HepG2 (cell line): ENCODE results near the gene CILP2. TPM values are rescaled to one million over a fixed set of nuclear protein-coding genes. Genes with fewer than 3 reads are reported as not detected.
A peak's percentile ranks its signal among the peaks of the same experiment; 100 is the strongest.

Experiments used
- HDAC2 ChIP-seq: sonication (generic); formaldehyde crosslinking; IDR thresholded peaks from 2 replicates; pipeline ENCODE4 v1.4.0; 2020; ENCODE audit warnings: missing genetic modification reagents
- HNRNPUL1 ChIP-seq: fragments of 200-400 bp; formaldehyde crosslinking; IDR thresholded peaks from 2 replicates; pipeline ENCODE4 v1.6.1; 2017; ENCODE audit warnings: low read depth, mild to moderate bottlenecking, low read length, moderate library complexity
- KLF15 ChIP-seq: sonication (generic); formaldehyde crosslinking; IDR thresholded peaks from 2 replicates; pipeline ENCODE4 v1.8.1; 2023; ENCODE audit warnings: borderline replicate concordance, mild to moderate bottlenecking, inconsistent platforms, missing genetic modification reagents, mixed read lengths
- MTF2 ChIP-seq: sonication (generic); formaldehyde crosslinking; IDR thresholded peaks from 2 replicates; pipeline ENCODE4 v1.5.0; 2020; ENCODE audit warnings: missing genetic modification reagents, borderline replicate concordance
- PAWR ChIP-seq: sonication (generic); formaldehyde crosslinking; IDR thresholded peaks from 2 replicates; pipeline ENCODE4 v1.4.0; 2020; ENCODE audit warnings: missing genetic modification reagents, mild to moderate bottlenecking, borderline replicate concordance
- PHF21A ChIP-seq: sonication (generic); formaldehyde crosslinking; IDR thresholded peaks from 2 replicates; pipeline ENCODE4 v1.5.0; 2020; ENCODE audit warnings: mild to moderate bottlenecking, missing genetic modification reagents
- PRMT3 ChIP-seq: sonication (generic); formaldehyde crosslinking; IDR thresholded peaks from 2 replicates; pipeline ENCODE4 v1.8.1; 2022; ENCODE audit warnings: low read depth, mild to moderate bottlenecking, moderate library complexity, missing genetic modification reagents, borderline replicate concordance
- STAG1 ChIP-seq: sonication (generic); formaldehyde crosslinking; IDR thresholded peaks from 2 replicates; pipeline ENCODE4 v1.4.0; 2020; ENCODE audit warnings: missing genetic modification reagents
- ZBTB1 ChIP-seq: sonication (generic); formaldehyde crosslinking; IDR thresholded peaks from 2 replicates; pipeline ENCODE4 v1.4.0; 2020; ENCODE audit warnings: missing genetic modification reagents, borderline replicate concordance
- ZKSCAN8 ChIP-seq: IDR thresholded peaks from 2 replicates; pipeline ENCODE4 v1.6.1; 2016; ENCODE audit warnings: borderline replicate concordance, missing genetic modification reagents, missing compliant biosample characterization
- ZNF672 ChIP-seq: sonication (generic); formaldehyde crosslinking; IDR thresholded peaks from 2 replicates; pipeline ENCODE4 v1.8.1; 2022; ENCODE audit warnings: missing genetic modification reagents
- ZNF879 ChIP-seq: sonication (generic); formaldehyde crosslinking; IDR thresholded peaks from 2 replicates; pipeline ENCODE4 v1.8.1; 2023; ENCODE audit warnings: missing genetic modification reagents
- polyA plus RNA-seq, 8 experiments: library from polyadenylated mRNA; depleted of rRNA in 3 of 8; stranded (reverse) in 7 of 8; unstranded in 1 of 8; fragments of >200 nt; fragmentation: Illumina TruSeq in 4 of 8; extraction: Trizol in 4 of 8; gene quantifications; 2 replicates each; pipeline versions ENCODE4 v1.2.1 to v1.2.3, GENCODE V29; 2011 to 2016; ENCODE audit warnings: low read depth in 4 of 8, missing spikeins in 1 of 8, mixed read lengths in 1 of 8; ENCODE audit not compliant: insufficient read depth in 1 of 8
- total RNA-seq, 5 experiments: library from RNA; depleted of rRNA; stranded (reverse); fragments of >200 nt; fragmentation: Illumina TruSeq; extraction: Trizol; gene quantifications; 2 replicates each; pipeline ENCODE4 v1.2.3, GENCODE V29; 2016; ENCODE audit warnings: low read depth in 1 of 5
- TF ChIP-seq, protein P1 (sequence below), 2 experiments: fragments of 450-650 bp in 1 of 2; sonication (generic) in 1 of 2; formaldehyde crosslinking; IDR thresholded peaks; 2 replicates each; pipeline versions ENCODE4 v1.5.0 to v1.8.0; 2020 to 2022; ENCODE audit warnings: mild to moderate bottlenecking in 1 of 2, missing genetic modification reagents in 1 of 2
- TF ChIP-seq, protein P2 (sequence below): IDR thresholded peaks from 2 replicates; pipeline ENCODE4 v1.6.1; 2016; ENCODE audit warnings: mild to moderate bottlenecking
- TF ChIP-seq, protein P3 (sequence below): sonication (generic); formaldehyde crosslinking; IDR thresholded peaks from 2 replicates; pipeline ENCODE4 v1.4.0; 2020; ENCODE audit warnings: missing genetic modification reagents
- TF ChIP-seq, protein P4 (sequence below): sonication (generic); formaldehyde crosslinking; IDR thresholded peaks from 2 replicates; pipeline ENCODE4 v1.4.0; 2020; ENCODE audit warnings: missing genetic modification reagents, mild to moderate bottlenecking, borderline replicate concordance
- TF ChIP-seq, protein P5 (sequence below): sonication (generic); formaldehyde crosslinking; IDR thresholded peaks from 2 replicates; pipeline ENCODE4 v1.4.0; 2020; ENCODE audit warnings: missing genetic modification reagents

CILP2 gene
- total and polyA plus RNA-seq, 2 of the 13 experiments (the other 11 are each of a cell fraction or from before 2014, with no cell fraction given) = 0.09 to 0.37 TPM

DNA sequence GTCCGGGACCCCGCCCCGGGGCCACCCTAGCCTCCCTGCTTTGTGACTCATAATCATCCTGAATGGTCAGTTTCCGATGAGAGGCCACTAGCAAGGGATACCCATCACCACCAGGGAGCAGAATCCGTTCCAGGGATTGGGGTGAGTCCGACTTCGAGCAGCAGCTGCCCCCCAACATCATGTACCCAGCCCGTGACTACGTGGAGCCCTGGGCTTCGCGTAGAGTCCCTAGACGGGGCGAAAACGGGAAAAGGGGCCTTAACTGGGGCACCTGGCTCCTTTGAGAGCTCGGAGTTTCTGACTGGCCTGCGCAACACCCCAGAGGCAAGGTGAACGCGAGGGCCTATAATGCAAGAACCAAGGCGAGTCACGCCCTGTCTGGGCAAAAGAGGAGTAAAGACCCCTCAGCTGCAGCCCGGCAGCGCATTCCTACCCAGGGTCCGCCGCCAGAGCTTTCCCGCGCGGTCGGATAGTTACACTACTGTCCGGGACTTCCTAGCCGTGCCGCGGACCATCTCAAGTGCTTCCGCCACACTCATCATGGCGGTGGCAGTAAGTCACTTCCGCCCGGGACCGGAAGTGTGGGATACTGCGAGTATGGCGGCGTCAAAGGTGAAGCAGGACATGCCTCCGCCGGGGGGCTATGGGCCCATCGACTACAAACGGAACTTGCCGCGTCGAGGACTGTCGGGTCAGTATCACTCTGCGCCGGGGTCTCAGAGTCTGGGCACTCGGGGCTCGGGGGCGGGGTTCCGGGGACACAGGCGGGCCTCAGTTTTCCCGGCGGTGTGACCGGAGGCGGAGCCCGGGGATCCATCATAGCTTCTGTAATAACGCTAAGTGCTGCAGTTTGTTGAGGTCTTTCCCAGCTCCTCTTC, 22.2 kb upstream of the CILP2 start, which contains the start of gene NDUFA13 (continued):
- TF ChIP-seq, protein P1, sequence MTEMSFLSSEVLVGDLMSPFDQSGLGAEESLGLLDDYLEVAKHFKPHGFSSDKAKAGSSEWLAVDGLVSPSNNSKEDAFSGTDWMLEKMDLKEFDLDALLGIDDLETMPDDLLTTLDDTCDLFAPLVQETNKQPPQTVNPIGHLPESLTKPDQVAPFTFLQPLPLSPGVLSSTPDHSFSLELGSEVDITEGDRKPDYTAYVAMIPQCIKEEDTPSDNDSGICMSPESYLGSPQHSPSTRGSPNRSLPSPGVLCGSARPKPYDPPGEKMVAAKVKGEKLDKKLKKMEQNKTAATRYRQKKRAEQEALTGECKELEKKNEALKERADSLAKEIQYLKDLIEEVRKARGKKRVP (CRISPR knock-in tag; IDR thresholded peaks at IDR 0.05) = peak in 1 of 2 experiments; percentile 69; a peak in 2 of 4 replicates
- 0 out of 2 replicates have a peak, but pooled peaks have one; percentile 60 for TF ChIP-seq ZNF672
- no peak for TF ChIP-seq ZKSCAN8 (CRISPR knock-in tag)
- TF ChIP-seq PRMT3 = 0 out of 2 replicates have a peak, but pooled peaks have one; percentile 62
- TF ChIP-seq, protein P2, sequence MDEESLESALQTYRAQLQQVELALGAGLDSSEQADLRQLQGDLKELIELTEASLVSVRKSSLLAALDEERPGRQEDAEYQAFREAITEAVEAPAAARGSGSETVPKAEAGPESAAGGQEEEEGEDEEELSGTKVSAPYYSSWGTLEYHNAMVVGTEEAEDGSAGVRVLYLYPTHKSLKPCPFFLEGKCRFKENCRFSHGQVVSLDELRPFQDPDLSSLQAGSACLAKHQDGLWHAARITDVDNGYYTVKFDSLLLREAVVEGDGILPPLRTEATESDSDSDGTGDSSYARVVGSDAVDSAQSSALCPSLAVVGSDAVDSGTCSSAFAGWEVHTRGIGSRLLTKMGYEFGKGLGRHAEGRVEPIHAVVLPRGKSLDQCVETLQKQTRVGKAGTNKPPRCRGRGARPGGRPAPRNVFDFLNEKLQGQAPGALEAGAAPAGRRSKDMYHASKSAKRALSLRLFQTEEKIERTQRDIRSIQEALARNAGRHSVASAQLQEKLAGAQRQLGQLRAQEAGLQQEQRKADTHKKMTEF (CRISPR knock-in tag) = peak; percentile 72; the same call in 1 of the 2 replicates
- 0 out of 2 replicates have a peak, but pooled peaks have one; percentile 41 for TF ChIP-seq KLF15 (CRISPR knock-in tag)
- TF ChIP-seq, protein P3, sequence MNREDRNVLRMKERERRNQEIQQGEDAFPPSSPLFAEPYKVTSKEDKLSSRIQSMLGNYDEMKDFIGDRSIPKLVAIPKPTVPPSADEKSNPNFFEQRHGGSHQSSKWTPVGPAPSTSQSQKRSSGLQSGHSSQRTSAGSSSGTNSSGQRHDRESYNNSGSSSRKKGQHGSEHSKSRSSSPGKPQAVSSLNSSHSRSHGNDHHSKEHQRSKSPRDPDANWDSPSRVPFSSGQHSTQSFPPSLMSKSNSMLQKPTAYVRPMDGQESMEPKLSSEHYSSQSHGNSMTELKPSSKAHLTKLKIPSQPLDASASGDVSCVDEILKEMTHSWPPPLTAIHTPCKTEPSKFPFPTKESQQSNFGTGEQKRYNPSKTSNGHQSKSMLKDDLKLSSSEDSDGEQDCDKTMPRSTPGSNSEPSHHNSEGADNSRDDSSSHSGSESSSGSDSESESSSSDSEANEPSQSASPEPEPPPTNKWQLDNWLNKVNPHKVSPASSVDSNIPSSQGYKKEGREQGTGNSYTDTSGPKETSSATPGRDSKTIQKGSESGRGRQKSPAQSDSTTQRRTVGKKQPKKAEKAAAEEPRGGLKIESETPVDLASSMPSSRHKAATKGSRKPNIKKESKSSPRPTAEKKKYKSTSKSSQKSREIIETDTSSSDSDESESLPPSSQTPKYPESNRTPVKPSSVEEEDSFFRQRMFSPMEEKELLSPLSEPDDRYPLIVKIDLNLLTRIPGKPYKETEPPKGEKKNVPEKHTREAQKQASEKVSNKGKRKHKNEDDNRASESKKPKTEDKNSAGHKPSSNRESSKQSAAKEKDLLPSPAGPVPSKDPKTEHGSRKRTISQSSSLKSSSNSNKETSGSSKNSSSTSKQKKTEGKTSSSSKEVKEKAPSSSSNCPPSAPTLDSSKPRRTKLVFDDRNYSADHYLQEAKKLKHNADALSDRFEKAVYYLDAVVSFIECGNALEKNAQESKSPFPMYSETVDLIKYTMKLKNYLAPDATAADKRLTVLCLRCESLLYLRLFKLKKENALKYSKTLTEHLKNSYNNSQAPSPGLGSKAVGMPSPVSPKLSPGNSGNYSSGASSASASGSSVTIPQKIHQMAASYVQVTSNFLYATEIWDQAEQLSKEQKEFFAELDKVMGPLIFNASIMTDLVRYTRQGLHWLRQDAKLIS (CRISPR knock-in tag) = no peak
- TF ChIP-seq STAG1 (CRISPR knock-in tag) = no peak
- TF ChIP-seq, protein P4, sequence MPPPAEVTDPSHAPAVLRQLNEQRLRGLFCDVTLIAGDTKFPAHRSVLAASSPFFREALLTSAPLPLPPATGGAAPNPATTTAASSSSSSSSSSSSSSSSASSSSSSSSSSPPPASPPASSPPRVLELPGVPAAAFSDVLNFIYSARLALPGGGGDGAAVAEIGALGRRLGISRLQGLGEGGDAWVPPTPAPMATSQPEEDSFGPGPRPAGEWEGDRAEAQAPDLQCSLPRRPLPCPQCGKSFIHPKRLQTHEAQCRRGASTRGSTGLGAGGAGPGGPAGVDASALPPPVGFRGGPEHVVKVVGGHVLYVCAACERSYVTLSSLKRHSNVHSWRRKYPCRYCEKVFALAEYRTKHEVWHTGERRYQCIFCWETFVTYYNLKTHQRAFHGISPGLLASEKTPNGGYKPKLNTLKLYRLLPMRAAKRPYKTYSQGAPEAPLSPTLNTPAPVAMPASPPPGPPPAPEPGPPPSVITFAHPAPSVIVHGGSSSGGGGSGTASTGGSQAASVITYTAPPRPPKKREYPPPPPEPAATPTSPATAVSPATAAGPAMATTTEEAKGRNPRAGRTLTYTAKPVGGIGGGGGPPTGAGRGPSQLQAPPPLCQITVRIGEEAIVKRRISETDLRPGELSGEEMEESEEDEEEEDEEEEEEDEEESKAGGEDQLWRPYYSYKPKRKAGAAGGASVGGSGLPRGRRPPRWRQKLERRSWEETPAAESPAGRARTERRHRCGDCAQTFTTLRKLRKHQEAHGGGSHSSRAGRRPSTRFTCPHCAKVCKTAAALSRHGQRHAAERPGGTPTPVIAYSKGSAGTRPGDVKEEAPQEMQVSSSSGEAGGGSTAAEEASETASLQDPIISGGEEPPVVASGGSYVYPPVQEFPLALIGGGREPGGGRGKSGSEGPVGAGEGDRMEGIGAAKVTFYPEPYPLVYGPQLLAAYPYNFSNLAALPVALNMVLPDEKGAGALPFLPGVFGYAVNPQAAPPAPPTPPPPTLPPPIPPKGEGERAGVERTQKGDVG (CRISPR knock-in tag) = no peak
- peak; percentile 37; the same call in 1 of the 2 replicates for TF ChIP-seq PHF21A (CRISPR knock-in tag)
- no peak for TF ChIP-seq MTF2 (CRISPR knock-in tag)
- TF ChIP-seq ZBTB1 = no peak
- TF ChIP-seq HDAC2 = peak; percentile 69
- TF ChIP-seq PAWR (CRISPR knock-in tag) = no peak
- no peak for TF ChIP-seq HNRNPUL1
- TF ChIP-seq ZNF879 = peak; percentile 88; the same call in 1 of the 2 replicates
- TF ChIP-seq, protein P5, sequence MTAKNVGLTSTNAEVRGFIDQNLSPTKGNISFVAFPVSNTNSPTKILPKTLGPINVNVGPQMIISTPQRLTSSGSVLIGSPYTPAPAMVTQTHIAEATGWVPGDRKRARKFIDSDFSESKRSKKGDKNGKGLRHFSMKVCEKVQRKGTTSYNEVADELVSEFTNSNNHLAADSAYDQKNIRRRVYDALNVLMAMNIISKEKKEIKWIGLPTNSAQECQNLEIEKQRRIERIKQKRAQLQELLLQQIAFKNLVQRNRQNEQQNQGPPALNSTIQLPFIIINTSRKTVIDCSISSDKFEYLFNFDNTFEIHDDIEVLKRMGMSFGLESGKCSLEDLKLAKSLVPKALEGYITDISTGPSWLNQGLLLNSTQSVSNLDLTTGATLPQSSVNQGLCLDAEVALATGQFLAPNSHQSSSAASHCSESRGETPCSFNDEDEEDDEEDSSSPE (CRISPR knock-in tag) = peak; percentile 80
